ENCODE results near the gene XCR1. TPM values are rescaled to one million over a fixed set of nuclear protein-coding genes. Genes with fewer than 3 reads are reported as not detected.
A peak's percentile ranks its signal among the peaks of the same experiment; 100 is the strongest.

XCR1 gene
- total RNA-seq, 1 experiment from 2014 or later, result not detected

DNA sequence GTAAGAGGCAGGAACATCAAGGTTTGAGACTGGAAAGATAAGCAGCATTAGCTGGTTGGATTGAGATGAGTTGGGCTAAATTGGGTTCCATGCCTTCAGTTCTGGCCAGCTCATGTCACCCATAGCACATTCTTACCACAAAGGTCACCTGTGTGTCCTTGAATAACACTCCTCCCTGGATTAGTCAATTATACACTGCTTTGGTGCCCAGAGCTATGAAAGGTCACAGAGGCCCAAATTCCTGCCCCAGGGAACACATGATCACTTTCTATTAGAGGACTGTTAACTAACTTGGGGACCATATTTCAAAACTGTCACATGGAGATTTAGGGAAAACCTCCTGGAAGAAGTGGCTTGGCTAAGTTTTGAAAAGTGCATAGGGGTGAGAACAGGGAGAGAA, 40.1 kb upstream of the XCR1 start:
- POLR2A ChIA-PET (ENCODE audit: low non-redundant PET), result no interaction called here
- Histone ChIP-seq H3K27me3 (replicated peaks; ENCODE audit: insufficient read depth, low read depth, low read length, poor library complexity) (no peaks in the 10 kb centered on the region), H3K4me3 (ENCODE audit: low read depth, low read length, poor library complexity, severe bottlenecking) (no peak overlapping the region), H3K36me3 (ENCODE audit: insufficient read depth, low read length, poor library complexity, severe bottlenecking) (no peaks in the 10 kb centered on the region), H3K4me1 (ENCODE audit: insufficient read depth, low read length, poor library complexity, severe bottlenecking) (no peaks in the 10 kb centered on the region), H3K27ac (ENCODE audit: low read depth, low read length, poor library complexity, severe bottlenecking) (no peak overlapping the region), H3K9me3 (ENCODE audit: low read depth, low read length, poor library complexity, severe bottlenecking) (no peaks in the 10 kb centered on the region)
- intact Hi-C loops (cut with micrococcal nuclease; ENCODE audit: unreplicated experiment), result no loop called here
- no peak for TF ChIP-seq EZH2 (IDR thresholded peaks at IDR 0.05; ENCODE audit: borderline replicate concordance, low read depth, low read length, poor library complexity, severe bottlenecking)
- TF ChIP-seq, protein P1, sequence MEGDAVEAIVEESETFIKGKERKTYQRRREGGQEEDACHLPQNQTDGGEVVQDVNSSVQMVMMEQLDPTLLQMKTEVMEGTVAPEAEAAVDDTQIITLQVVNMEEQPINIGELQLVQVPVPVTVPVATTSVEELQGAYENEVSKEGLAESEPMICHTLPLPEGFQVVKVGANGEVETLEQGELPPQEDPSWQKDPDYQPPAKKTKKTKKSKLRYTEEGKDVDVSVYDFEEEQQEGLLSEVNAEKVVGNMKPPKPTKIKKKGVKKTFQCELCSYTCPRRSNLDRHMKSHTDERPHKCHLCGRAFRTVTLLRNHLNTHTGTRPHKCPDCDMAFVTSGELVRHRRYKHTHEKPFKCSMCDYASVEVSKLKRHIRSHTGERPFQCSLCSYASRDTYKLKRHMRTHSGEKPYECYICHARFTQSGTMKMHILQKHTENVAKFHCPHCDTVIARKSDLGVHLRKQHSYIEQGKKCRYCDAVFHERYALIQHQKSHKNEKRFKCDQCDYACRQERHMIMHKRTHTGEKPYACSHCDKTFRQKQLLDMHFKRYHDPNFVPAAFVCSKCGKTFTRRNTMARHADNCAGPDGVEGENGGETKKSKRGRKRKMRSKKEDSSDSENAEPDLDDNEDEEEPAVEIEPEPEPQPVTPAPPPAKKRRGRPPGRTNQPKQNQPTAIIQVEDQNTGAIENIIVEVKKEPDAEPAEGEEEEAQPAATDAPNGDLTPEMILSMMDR (conservative IDR thresholded peaks at IDR 0.05; ENCODE audit: low read depth, low read length), result no peak
- no TSS peak for BruUV-seq (replicated peaks)
- CTCF ChIA-PET, result no interaction called here
- no peak for DNase-seq (ENCODE audit: low spot score)

GRCh38 chr3:46065750-46066256, 38.5 kb upstream of the XCR1 start:
- ChIA-PET POLR2A (ENCODE audit: low non-redundant PET) (no interaction called here), CTCF (no interaction called here)

DNA sequence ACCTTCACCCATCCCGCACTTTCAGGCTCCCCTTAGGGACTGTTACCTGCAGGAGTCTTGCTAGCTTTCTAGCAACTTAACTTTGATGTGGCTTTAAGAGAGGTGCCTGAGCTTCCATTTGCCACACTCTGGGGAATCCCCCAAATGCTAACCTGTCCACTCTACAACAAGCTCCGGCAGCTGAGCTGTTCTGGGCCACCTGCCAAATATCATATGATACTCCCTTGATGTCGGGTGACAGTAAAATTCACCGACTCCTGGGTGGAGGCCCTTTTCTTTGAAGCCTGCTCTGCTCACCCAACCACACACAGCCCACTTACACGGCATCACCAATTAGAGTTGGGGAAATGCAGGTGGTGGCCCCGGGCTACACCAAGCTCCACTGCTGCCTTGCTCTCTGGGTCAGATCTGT, 38.0 kb upstream of the XCR1 start:
- DNase-seq (ENCODE audit: low spot score), result peak; percentile 12
- intact Hi-C loops (cut with micrococcal nuclease; ENCODE audit: unreplicated experiment), result no loop called here
- no TSS peak for BruUV-seq (replicated peaks)
- Histone ChIP-seq H3K4me1 (ENCODE audit: insufficient read depth, low read length, poor library complexity, severe bottlenecking) (no peaks in the 10 kb centered on the region), H3K4me3 (ENCODE audit: low read depth, low read length, poor library complexity, severe bottlenecking) (no peak overlapping the region), H3K9me3 (ENCODE audit: low read depth, low read length, poor library complexity, severe bottlenecking) (no peaks in the 10 kb centered on the region), H3K36me3 (ENCODE audit: insufficient read depth, low read length, poor library complexity, severe bottlenecking) (no peaks in the 10 kb centered on the region), H3K27me3 (replicated peaks; ENCODE audit: insufficient read depth, low read depth, low read length, poor library complexity) (no peaks in the 10 kb centered on the region), H3K27ac (ENCODE audit: low read depth, low read length, poor library complexity, severe bottlenecking) (no peak overlapping the region)
- CTCF ChIA-PET, result no interaction called here
- TF ChIP-seq EZH2 (IDR thresholded peaks at IDR 0.05; ENCODE audit: borderline replicate concordance, low read depth, low read length, poor library complexity, severe bottlenecking), result no peak
- TF ChIP-seq, protein P1 (conservative IDR thresholded peaks at IDR 0.05; ENCODE audit: low read depth, low read length), result no peak
- POLR2A ChIA-PET (ENCODE audit: low non-redundant PET), result no interaction called here

More at GRCh38 chr3:46065750-46066256, 38.5 kb upstream of the XCR1 start:
- H3K4me3 ChIP-seq (ENCODE audit: low read depth, low read length, poor library complexity, severe bottlenecking), result no peak overlapping the region
- H3K27me3 ChIP-seq (replicated peaks; ENCODE audit: insufficient read depth, low read depth, low read length, poor library complexity), result no peaks in the 10 kb centered on the region
- H3K9me3 ChIP-seq (ENCODE audit: low read depth, low read length, poor library complexity, severe bottlenecking), result no peaks in the 10 kb centered on the region
- BruUV-seq (replicated peaks), result no TSS peak
- intact Hi-C loops (cut with micrococcal nuclease; ENCODE audit: unreplicated experiment), result no loop called here
- no peaks in the 10 kb centered on the region for H3K36me3 ChIP-seq (ENCODE audit: insufficient read depth, low read length, poor library complexity, severe bottlenecking)
- H3K27ac ChIP-seq (ENCODE audit: low read depth, low read length, poor library complexity, severe bottlenecking), result no peak overlapping the region
- no peaks in the 10 kb centered on the region for H3K4me1 ChIP-seq (ENCODE audit: insufficient read depth, low read length, poor library complexity, severe bottlenecking)
- no peak for TF ChIP-seq EZH2 (IDR thresholded peaks at IDR 0.05; ENCODE audit: borderline replicate concordance, low read depth, low read length, poor library complexity, severe bottlenecking)
- TF ChIP-seq, protein P1 (conservative IDR thresholded peaks at IDR 0.05; ENCODE audit: low read depth, low read length), result no peak
- peak; percentile 12 for DNase-seq (ENCODE audit: low spot score)

Data from A673 (cell line).